NT2/D1 (cell line): ENCODE results near the gene CKMT2.
"Not testable (repeated sequence)": the region's sequence is repeated elsewhere in the genome, so short reads cannot be mapped to it uniquely, and the experiment has no call there.

Experiments used
- DNase-seq: peaks from one replicate; pipeline ENCODE4 v3.0.0-alpha.2; 2011; ENCODE audit warnings: low read depth, low spot score
- H3K27me3 ChIP-seq: 2 replicates; pipeline ENCODE4 v1.6.0; 2011; ENCODE audit warnings: mild to moderate bottlenecking; ENCODE audit not compliant: insufficient read length, insufficient read depth
- H3K36me3 ChIP-seq: 2 replicates; pipeline ENCODE4 v1.6.1; 2011; ENCODE audit warnings: mild to moderate bottlenecking, low read length, mixed read lengths; ENCODE audit not compliant: insufficient read depth, insufficient read length
- H3K4me1 ChIP-seq: 2 replicates; pipeline ENCODE4 v1.5.1; 2011; ENCODE audit not compliant: insufficient read depth, insufficient read length
- H3K4me3 ChIP-seq: 2 replicates; pipeline ENCODE4 v1.5.1; 2011; ENCODE audit warnings: low read depth; ENCODE audit not compliant: insufficient read length
- H3K9ac ChIP-seq: 2 replicates; pipeline ENCODE4 v1.6.0; 2011; ENCODE audit warnings: low read depth; ENCODE audit not compliant: insufficient read length
- H3K9me3 ChIP-seq: 2 replicates; pipeline ENCODE4 v1.5.1; 2011; ENCODE audit warnings: mild to moderate bottlenecking, low read length; ENCODE audit not compliant: insufficient read depth
- SUZ12 ChIP-seq: IDR thresholded peaks from 2 replicates; pipeline ENCODE4 v1.6.1; 2011; ENCODE audit not compliant: insufficient read length, insufficient read depth; ENCODE audit errors: extremely low read depth
- YY1 ChIP-seq: IDR thresholded peaks from 2 replicates; pipeline ENCODE4 v1.6.1; 2011; ENCODE audit not compliant: insufficient read length, insufficient read depth
- ZNF274 ChIP-seq: IDR thresholded peaks from 2 replicates; pipeline ENCODE4 v1.6.1; 2011; ENCODE audit warnings: mild to moderate bottlenecking, low read depth, low read length

The CKMT2 gene

DNA sequence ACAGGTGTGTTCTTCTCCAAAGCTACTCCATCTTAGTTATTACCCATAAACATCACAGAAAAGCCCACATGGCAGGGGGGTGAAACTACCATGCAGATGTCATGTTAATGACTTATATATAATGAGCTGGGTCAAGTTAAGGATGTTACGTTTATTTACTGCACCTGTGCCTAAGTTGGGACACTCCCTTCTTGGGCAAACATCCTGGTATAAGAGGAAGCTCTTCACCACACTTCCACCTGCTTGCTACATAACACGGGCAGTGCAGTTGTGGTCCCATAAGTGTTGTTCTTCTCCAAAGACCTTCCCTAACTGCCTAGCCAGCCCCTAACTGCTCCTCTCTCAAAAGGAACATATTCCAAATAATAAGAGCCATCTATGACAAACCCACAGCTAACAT lies 59.0 kb downstream of the CKMT2 start:
- H3K9me3 ChIP-seq = peaks cover 24% of the 10 kb centered on the region
- H3K9ac ChIP-seq = no peak overlapping the region
- no peaks in the 10 kb centered on the region for H3K4me1 ChIP-seq
- DNase-seq = no peak
- no peak overlapping the region for H3K4me3 ChIP-seq
- H3K27me3 ChIP-seq = no peaks in the 10 kb centered on the region
- H3K36me3 ChIP-seq = peaks cover 4% of the 10 kb centered on the region
- TF ChIP-seq SUZ12 (no peak), YY1 (no peak), ZNF274 (no peak)

GRCh38 chr5:81294021-81294420 lies 60.9 kb downstream of the CKMT2 start:
- not testable (repeated sequence) for H3K9ac ChIP-seq

DNA sequence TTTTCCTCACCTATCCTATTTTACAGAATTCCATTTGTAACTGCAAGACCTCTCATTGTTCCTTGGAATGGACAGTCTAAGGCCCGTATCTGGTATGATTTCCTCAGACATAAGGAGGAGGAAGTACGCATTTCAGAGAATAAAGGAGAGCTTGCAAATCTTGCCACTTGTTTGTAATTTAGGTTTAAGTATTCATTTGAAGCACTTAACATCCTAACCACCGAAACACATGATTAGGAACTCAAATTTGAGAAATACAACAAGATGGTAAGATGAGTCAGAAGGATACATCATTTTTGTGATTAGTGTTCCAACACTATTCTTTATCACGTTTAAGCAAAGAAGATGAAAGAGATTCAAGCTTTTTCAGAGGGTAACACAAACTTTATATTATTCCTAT lies 64.4 kb downstream of the CKMT2 start:
- Histone ChIP-seq H3K36me3 (peaks cover 24% of the 10 kb centered on the region), H3K4me3 (no peak overlapping the region), H3K9ac (no peak overlapping the region), H3K27me3 (no peaks in the 10 kb centered on the region), H3K4me1 (no peaks in the 10 kb centered on the region), H3K9me3 (peaks cover 9% of the 10 kb centered on the region)
- DNase-seq = no peak
- TF ChIP-seq SUZ12 (no peak), YY1 (no peak), ZNF274 (no peak)

More at GRCh38 chr5:81294021-81294420, 60.9 kb downstream of the CKMT2 start:
- Histone ChIP-seq H3K36me3 (peaks cover 18% of the 10 kb centered on the region), H3K9me3 (peaks cover 24% of the 10 kb centered on the region)
- H3K4me1 ChIP-seq, DNase-seq, H3K4me3 ChIP-seq, H3K27me3 ChIP-seq: not testable (repeated sequence)

DNA sequence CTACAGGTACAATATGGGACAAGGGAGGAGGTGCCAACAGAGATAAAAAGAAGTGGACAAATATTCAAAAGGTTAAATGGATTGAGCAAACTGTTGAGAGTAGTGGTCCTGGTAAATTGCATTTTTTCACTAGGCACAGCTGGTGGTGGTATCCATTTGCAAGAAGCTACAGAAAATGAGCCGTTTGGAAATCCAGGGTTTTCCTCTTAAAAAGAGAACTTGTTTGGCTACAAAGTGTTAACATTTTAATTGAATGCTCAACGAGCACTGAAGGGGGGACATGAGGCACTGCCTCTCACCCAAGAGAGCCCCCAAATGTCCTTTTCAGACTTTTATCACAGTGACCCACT lies 67.8 kb downstream of the CKMT2 start:
- Histone ChIP-seq H3K9me3 (no peaks in the 10 kb centered on the region), H3K4me1 (no peaks in the 10 kb centered on the region), H3K4me3 (peak overlapping the region; percentile 91), H3K9ac (peak overlapping the region; percentile 97), H3K27me3 (no peaks in the 10 kb centered on the region), H3K36me3 (peaks cover 32% of the 10 kb centered on the region)
- TF ChIP-seq SUZ12 = no peak
- no peak for TF ChIP-seq YY1
- TF ChIP-seq ZNF274 = no peak
- no peak for DNase-seq

DNA sequence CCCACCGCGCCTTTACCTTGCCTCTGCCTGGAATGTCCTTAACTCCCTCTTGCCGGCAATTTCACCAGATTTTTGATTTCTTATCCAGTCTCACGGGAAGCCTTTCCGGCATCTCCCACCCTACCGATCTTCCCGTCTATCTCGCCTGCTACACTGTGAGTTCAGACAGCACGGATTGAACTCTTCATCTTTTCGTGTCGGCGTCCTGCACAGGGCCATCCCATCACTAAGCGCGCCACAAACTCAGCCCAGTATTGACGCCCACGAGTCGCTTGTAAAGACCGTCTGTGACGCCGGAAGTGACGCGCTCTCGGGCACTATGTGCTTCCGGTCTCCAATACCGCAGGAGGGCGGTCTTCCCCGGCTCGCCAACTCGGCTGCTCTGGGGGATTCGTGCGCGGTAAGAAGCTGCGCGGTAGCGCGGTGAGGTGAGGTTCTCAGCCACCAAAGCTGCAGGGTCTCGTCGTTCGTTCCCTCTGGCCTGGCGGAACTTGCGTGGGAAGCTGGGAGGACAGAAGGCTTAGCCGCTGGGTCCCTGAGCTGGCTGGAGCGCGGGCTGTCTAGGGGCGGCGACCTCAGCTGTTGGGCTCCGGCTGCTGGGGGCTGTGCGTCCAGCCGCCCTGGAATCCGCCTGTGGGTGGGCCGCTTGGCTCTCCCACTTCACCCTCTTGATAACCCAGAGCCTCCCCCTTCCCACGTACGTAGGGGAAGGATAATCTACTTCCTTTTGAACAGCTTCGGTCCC lies 68.3 kb downstream of the CKMT2 start, which contains the start of gene ZCCHC9:
TSS of gene ZCCHC9 (plus strand) at position 317 of the 745 bp plus-strand sequence. CDS start 3,171 bp downstream, outside the sequence.
- H3K9me3 ChIP-seq = no peaks in the 10 kb centered on the region
- TF ChIP-seq ZNF274 = no peak
- TF ChIP-seq YY1 = no peak
- TF ChIP-seq SUZ12 = no peak
- peaks cover 33% of the 10 kb centered on the region for H3K36me3 ChIP-seq
- no peaks in the 10 kb centered on the region for H3K4me1 ChIP-seq
- peak within 1 kb of the TSS; percentile 97 for H3K9ac ChIP-seq
- DNase-seq = peak; percentile 89
- peak within 1 kb of the TSS; percentile 91 for H3K4me3 ChIP-seq
- H3K27me3 ChIP-seq = no peaks in the 10 kb centered on the region

- Histone ChIP-seq H3K9me3 (no peaks in the 10 kb centered on the region), H3K4me3 (peak overlapping the region; percentile 91), H3K27me3 (no peaks in the 10 kb centered on the region), H3K9ac (peak overlapping the region; percentile 97), H3K36me3 (peaks cover 29% of the 10 kb centered on the region), H3K4me1 (no peaks in the 10 kb centered on the region)
- TF ChIP-seq YY1 (no peak), ZNF274 (no peak), SUZ12 (no peak)
- DNase-seq = no peak
Measured at GRCh38 chr5:81302596-81302995, 69.5 kb downstream of the CKMT2 start.

GRCh38 chr5:81303563-81303962 lies 70.4 kb downstream of the CKMT2 start:
- Histone ChIP-seq H3K9me3 (no peaks in the 10 kb centered on the region), H3K36me3 (peaks cover 27% of the 10 kb centered on the region), H3K9ac (no peak overlapping the region), H3K4me3 (no peak overlapping the region), H3K4me1 (no peaks in the 10 kb centered on the region), H3K27me3 (no peaks in the 10 kb centered on the region)
- TF ChIP-seq YY1 (no peak), ZNF274 (no peak), SUZ12 (no peak)
- DNase-seq = no peak
